Activated T-helper 17 cell treated with anti-CD3 and anti-CD28 coated beads, Interleukin-2, amount 50 U/mL, for 72 hours (primary cell): ENCODE results near the gene AOAH. TPM values are rescaled to one million over a fixed set of nuclear protein-coding genes. Genes with fewer than 3 reads are reported as not detected.

Experiments used
- ATAC-seq: fragments of 150-1000 bp; cut with Tn5 transposase; replicated peaks from 2 replicates; pipeline ENCODE4 v1.10.0; 2021; ENCODE audit warnings: mild to moderate bottlenecking, moderate library complexity
- H3K27ac Mint-ChIP-seq: one replicate; pipeline ENCODE4 v1.8.0; 2022; ENCODE audit warnings: mixed read lengths
- H3K27me3 Mint-ChIP-seq: one replicate; pipeline ENCODE4 v1.8.0; 2022; ENCODE audit warnings: mixed read lengths
- H3K36me3 Mint-ChIP-seq: one replicate; pipeline ENCODE4 v1.8.0; 2022; ENCODE audit warnings: low read depth, mild to moderate bottlenecking, mixed read lengths
- H3K4me1 Mint-ChIP-seq: one replicate; pipeline ENCODE4 v1.8.0; 2022; ENCODE audit warnings: mixed read lengths
- H3K4me3 Mint-ChIP-seq: one replicate; pipeline ENCODE4 v1.8.0; 2022; ENCODE audit warnings: mild to moderate bottlenecking, mixed read lengths
- H3K9me3 Mint-ChIP-seq: one replicate; pipeline ENCODE4 v1.8.0; 2022; ENCODE audit warnings: mixed read lengths
- total RNA-seq, 2 donors: library from RNA; stranded (reverse); gene quantifications; one replicate each; pipeline ENCODE4 v1.2.3, GENCODE V29; 2022

The AOAH gene
- total RNA-seq, 2 donors from 2014 or later, result 1.4 to 2.9 TPM

DNA sequence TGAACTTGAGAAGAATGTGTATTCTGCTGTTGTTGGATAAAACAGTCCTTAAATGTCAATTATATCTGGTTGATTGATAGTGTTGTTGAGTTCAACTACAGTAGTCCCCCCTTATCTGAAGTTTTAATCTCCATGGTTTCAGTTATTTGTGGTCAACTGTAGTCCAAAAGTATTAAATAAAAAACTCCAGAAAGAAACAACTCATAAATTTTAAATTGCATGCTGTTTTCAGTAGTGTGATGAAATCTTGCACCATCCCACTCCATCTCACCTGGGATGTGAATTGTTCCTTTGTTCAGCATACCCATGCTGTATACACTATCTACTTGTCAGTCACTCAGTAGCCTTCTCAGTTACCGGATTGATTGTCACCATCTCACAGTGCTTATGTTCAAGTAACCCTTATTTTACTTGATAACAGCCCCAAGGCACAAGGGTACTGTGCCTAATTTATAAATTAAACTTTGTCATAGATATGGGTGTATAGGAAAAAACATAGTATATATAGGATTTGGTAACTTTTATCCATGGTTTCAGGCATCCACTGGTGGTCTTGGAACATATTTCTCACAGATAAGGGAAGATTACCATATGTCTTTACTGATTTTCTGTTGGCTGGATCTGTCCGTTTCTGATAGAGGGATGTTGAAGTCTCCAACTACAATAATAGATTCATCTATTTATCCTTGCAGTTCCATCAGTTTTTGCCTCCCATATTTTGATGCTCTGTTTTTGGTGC, 57.1 kb downstream of the AOAH start:
- Mint-ChIP-seq H3K4me3 (no peak overlapping the region), H3K9me3 (no peaks in the 10 kb centered on the region), H3K27ac (no peak overlapping the region), H3K36me3 (no peaks in the 10 kb centered on the region), H3K4me1 (peaks cover 4% of the 10 kb centered on the region), H3K27me3 (no peaks in the 10 kb centered on the region)
- ATAC-seq, result no peak

DNA sequence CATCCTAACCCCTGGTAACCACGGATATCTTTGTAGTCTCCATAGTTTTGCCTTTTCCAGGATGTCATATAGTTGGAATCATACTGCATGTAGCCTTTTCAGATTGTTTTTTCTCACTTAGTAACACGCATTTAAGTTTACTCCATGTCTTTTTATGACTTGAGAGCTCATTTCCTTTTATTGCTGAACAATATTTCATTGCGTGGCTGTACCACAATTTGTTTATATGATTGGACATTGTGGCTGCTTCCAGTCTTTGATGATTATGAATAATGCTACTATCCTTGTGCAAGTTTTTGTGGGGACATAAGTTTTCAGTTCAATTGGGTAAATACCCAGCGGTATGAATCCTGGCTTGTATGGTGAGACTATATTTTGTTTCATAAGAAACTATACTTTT, 60.8 kb downstream of the AOAH start:
- no peaks in the 10 kb centered on the region for H3K27me3 Mint-ChIP-seq
- H3K36me3 Mint-ChIP-seq, result no peaks in the 10 kb centered on the region
- no peak for ATAC-seq
- H3K27ac Mint-ChIP-seq, result no peak overlapping the region
- H3K9me3 Mint-ChIP-seq, result no peaks in the 10 kb centered on the region
- no peaks in the 10 kb centered on the region for H3K4me1 Mint-ChIP-seq
- H3K4me3 Mint-ChIP-seq, result no peak overlapping the region

DNA sequence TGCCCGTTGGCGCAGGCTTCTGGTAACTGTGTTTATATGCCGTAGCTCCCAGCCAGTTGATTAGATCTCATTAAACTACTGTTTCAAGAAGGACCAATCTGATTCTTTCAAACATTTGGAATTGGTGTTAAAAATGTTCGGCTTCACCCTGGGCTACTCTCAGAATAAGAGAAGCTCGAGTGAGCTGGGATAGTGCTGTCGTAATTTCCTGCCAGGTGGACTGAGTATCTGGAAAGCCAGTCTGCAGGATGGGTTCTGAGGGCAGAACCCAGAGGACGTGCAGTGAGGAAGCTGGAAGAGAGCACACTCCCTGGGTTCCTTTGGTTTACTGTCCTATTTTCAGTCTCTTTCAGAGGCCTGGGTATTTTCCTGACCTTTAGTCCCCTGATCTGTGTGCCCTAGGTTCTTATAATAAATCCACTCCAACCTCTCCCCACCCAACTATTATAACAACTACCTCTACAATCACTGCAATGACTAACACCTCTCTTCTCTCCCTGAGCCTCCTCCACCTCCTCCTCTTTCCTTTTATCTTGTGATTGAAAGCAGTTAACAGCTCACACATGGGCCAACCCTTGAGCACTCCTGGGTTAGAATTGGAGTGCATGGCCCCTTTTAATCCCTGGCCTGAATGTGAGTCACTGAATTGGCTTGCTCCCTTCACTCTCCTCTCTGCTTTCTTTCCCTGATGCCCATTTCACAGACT, 63.0 kb downstream of the AOAH start:
- H3K27me3 Mint-ChIP-seq, result no peaks in the 10 kb centered on the region
- H3K4me3 Mint-ChIP-seq, result no peak overlapping the region
- H3K9me3 Mint-ChIP-seq, result no peaks in the 10 kb centered on the region
- peak; percentile 34 for ATAC-seq
- peak overlapping the region; percentile 2 for H3K27ac Mint-ChIP-seq
- no peaks in the 10 kb centered on the region for H3K36me3 Mint-ChIP-seq
- H3K4me1 Mint-ChIP-seq, result peaks cover 5% of the 10 kb centered on the region

DNA sequence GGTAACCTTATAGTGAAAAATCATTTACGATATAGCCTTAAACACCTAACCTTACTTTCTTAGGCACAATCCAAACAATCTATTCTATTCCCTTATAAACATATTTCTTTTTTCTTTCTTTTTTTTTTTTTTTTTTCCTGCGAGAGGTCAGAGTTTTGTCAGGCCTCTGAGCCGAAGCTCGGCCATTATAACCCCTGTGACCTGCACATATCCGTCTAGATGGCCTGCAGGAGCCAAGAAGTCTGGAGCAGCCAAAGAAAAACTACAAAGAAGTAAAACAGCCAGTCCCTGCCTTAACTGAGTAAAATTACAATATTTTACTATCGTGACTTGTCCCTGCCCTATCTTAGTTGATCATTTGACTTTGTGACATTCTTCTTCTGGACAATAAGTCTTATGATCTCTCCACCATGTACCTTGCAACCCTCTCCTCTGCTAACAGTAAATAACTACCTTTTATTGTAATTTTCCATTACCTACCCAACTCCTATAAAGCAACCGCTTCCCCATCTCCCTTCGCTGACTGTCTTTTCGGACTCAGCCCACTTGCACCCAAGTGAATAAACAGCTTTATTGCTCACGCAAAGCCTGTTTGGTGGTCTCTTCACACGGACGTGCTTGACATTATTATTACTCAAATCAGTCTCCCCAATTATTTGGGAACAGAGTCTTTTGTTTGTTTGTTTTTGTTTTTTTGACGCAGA, 64.5 kb downstream of the AOAH start:
- Mint-ChIP-seq H3K36me3 (no peaks in the 10 kb centered on the region), H3K27me3 (no peaks in the 10 kb centered on the region), H3K9me3 (no peaks in the 10 kb centered on the region), H3K4me3 (no peak overlapping the region), H3K27ac (no peak overlapping the region), H3K4me1 (peaks cover 5% of the 10 kb centered on the region)
- no peak for ATAC-seq

DNA sequence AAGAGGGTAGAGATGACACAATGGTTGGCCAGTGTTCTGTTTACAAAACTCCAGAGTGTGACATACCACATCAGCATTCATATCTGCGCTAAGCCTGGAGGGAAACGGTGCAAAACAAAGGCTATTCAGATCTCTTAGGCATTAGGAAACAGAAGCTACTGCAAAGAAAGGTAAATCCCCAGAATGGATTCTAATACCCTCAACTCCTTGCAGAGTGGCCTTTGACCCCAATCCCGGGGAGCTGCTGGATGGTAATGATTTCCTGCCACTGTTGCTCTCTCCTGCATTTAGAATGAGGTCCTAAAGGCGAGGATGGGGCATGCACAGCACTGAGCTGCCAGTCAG, 65.2 kb downstream of the AOAH start:
- Mint-ChIP-seq H3K27me3 (no peaks in the 10 kb centered on the region), H3K36me3 (no peaks in the 10 kb centered on the region), H3K4me3 (no peak overlapping the region), H3K9me3 (no peaks in the 10 kb centered on the region), H3K4me1 (peaks cover 5% of the 10 kb centered on the region), H3K27ac (no peak overlapping the region)
- ATAC-seq, result no peak

DNA sequence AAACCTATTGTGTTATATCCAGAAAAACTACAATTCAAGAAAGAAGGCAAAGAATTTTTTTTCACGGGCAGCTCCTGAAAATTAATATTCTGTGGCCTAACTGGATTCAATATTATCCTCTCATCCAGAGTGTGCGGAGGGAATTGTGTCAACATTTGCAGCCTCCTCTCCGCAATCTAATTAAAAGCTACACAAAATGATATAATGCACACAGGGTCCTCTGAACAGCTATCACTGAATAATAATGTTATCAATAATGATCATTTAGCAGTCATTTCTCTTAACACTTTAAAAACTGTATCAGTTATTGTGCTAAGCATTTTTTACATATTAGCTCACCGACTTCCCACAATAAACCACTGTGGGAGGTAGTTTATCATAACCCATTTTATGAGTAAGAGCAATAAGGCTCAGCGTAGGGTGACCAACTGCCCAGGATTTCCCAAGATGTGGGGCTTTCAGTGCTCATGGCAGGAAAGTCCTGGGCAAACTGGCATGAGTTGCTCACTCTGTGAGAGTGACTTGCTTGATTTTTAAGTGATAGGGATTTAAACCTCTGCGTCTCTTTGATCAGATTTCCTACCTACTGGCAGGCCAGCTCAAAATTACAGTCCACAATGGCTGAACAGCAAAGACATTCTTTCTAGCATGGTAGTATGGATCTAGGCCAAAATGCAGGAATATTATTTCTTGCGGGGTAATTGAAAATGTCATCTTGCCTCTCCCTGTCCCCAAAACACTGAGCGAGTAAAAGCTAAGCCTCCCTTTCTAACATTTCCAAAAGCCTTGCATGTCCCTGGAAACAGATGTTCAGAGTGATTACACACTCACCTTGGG, 65.7 kb downstream of the AOAH start:
- no peaks in the 10 kb centered on the region for H3K36me3 Mint-ChIP-seq
- peaks cover 5% of the 10 kb centered on the region for H3K4me1 Mint-ChIP-seq
- no peak overlapping the region for H3K27ac Mint-ChIP-seq
- ATAC-seq, result peak; percentile 38
- no peak overlapping the region for H3K4me3 Mint-ChIP-seq
- no peaks in the 10 kb centered on the region for H3K27me3 Mint-ChIP-seq
- no peaks in the 10 kb centered on the region for H3K9me3 Mint-ChIP-seq

DNA sequence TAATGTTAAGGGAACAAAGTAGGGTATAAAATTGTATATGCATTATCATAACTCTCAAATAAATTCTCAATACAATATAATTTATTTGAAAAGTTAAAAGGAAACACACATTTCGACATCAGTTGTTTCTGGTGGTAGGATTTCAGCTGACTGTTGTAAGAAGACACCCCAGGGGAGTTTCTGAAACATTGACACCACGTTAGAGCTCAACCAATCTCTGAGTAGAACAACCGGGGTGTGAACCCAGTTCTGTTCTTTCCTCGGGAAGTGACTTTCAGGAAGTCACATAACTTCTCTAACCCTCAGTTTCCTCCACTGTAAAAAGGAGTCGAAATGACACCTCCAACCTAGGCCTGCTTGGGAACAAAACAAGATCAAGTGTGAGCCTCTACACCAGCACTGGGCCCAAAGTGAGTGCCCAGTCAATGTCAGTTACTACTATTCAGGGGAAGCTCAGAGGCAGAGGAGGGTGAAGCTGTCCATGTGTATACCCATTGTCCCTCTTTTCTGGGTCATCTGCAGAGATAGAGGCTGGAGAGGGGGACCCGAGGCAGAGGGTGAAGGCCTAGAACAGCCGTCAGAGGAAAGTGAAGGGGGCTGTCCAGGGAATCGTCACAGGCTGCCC, 67.1 kb downstream of the AOAH start:
- no peaks in the 10 kb centered on the region for H3K9me3 Mint-ChIP-seq
- no peak overlapping the region for H3K4me3 Mint-ChIP-seq
- H3K27me3 Mint-ChIP-seq, result no peaks in the 10 kb centered on the region
- peak overlapping the region; percentile 66 for H3K27ac Mint-ChIP-seq
- no peaks in the 10 kb centered on the region for H3K36me3 Mint-ChIP-seq
- ATAC-seq, result no peak
- peaks cover 5% of the 10 kb centered on the region for H3K4me1 Mint-ChIP-seq

DNA sequence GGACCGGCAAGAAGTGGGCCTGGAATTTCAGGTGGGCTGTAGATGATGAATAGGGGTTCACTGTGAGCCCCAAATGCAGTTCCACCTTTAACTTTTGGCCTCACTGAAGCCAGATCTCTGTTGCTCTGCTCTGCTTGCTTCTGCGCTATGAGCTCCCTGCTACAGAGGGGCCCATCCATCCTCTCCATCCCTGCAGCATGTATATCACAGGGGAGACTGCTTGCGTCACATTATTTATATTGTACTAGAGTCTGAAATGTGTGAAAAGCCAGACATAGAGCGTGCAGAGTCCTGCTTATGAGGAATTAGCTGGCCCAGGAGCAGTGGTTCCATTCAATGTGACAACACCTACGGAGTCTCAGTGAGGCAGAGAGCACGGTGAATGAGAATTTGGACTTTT, 69.9 kb downstream of the AOAH start:
- H3K4me1 Mint-ChIP-seq, result peaks cover 5% of the 10 kb centered on the region
- H3K36me3 Mint-ChIP-seq, result no peaks in the 10 kb centered on the region

DNA sequence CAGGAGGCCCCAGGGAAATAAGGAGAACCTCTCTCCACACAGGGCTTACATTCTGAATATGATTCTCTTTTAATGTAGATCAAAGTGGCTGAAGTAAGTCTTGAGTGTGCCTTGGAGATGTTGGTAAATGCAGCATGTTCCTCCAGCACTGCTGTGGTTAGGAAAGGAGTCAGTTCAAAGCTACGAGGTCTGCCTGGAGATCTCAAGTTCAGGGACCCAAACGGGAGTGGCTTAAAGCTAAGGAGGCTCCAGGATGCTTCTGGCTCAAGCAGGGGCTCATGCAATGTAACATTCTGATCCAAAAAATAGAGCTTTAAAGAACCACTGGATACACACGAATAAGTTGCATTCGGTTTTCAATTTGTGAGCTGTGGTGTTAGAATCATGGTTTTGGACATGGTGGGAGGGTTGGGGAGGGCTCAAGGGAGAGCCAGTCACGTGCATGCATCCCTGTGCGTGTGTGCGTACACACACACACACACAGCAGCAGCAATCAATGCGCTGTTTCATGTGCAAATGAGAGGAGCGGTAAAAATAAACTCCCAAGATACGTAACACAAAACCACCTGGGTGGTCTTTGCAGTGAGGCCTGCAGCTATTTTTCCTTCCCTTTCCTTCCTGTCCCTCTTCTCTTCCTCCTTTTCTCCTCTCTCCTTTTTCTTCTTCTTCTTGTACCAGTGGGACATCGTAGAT, 70.5 kb downstream of the AOAH start:
- Mint-ChIP-seq H3K36me3 (no peaks in the 10 kb centered on the region), H3K4me3 (no peak overlapping the region), H3K27me3 (peaks cover 4% of the 10 kb centered on the region)

More for the DNA sequence above, 69.9 kb downstream of the AOAH start:
- Mint-ChIP-seq H3K9me3 (peaks cover 4% of the 10 kb centered on the region), H3K27ac (no peak overlapping the region), H3K4me3 (no peak overlapping the region), H3K27me3 (peaks cover 4% of the 10 kb centered on the region)
- no peak for ATAC-seq

DNA sequence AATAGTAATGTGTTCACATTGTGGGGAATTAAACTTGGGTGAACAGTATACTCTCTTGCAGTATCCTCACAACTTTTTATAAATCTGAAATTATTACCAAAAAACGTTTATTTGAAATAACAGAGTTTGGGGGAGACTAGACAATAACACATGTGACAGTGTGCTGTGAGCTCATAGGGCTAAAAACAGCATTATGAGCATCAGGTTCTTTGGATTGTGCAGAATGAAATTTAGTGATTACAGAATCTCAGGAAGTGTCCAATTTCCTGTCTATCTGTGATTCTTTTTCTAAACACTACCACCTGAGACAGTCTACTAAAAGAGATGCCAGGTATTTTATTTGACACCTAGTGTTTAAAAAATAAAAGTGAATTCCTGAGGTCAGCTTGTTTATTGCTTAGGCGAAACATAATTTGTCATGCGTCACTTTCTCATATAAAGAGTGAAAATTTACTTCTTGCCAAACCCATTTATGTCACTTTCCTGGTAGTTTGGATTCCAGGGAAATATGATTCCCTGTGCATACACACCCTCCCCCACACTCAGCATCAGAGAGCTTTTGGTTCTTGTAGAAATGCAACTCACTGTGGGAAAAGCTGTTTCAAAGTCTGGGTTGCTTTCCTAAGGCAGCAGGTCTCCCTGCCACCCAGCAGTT, 71.2 kb downstream of the AOAH start:
- no peaks in the 10 kb centered on the region for H3K36me3 Mint-ChIP-seq
- H3K27me3 Mint-ChIP-seq, result peaks cover 4% of the 10 kb centered on the region
- H3K9me3 Mint-ChIP-seq, result peaks cover 4% of the 10 kb centered on the region
- no peak for ATAC-seq
- H3K27ac Mint-ChIP-seq, result no peak overlapping the region
- H3K4me1 Mint-ChIP-seq, result peaks cover 5% of the 10 kb centered on the region
- no peak overlapping the region for H3K4me3 Mint-ChIP-seq

More for the DNA sequence above, 70.5 kb downstream of the AOAH start:
- Mint-ChIP-seq H3K4me1 (peaks cover 5% of the 10 kb centered on the region), H3K27ac (no peak overlapping the region), H3K9me3 (peaks cover 4% of the 10 kb centered on the region)
- ATAC-seq, result no peak

DNA sequence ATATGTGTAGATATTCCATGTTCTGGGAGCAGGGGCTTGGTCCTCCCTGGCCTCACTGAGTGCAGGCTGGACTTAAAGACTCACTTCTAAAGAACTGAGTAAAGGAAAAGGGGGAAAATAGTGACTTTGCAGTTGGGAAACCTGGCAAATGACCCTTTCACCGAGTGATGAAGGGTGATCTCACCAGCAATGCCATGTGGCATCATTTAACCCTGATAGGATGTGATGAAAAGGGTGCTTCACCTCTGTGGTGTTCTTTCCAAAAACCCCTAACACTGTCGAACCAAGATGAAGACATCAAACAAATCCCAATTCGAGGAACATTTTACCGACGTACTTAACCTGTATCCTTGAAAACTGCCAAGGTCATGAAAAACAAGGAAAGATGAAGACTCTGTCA, 71.9 kb downstream of the AOAH start:
- Mint-ChIP-seq H3K4me3 (no peak overlapping the region), H3K36me3 (no peaks in the 10 kb centered on the region), H3K9me3 (peaks cover 4% of the 10 kb centered on the region), H3K4me1 (peaks cover 4% of the 10 kb centered on the region), H3K27ac (no peak overlapping the region), H3K27me3 (peaks cover 4% of the 10 kb centered on the region)
- no peak for ATAC-seq

DNA sequence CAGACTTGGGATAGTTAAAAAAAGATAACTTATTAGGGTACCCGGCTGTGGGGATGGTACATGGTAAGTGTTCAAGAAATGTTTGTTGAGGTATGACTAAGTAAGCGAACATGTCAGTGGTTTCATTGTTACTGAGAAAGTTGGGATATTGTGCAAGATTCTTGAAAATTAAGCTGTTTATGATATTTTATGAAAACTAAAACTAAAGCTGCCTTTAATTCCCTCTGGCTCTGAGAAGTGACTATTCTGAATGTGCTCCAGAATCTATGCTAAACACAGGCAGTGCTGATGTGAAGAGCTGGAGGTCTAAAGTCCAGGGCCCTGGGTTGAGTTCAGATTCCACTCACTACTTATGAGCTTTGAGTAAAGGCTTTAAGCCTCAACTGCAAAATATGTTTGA, 72.9 kb downstream of the AOAH start:
- Mint-ChIP-seq H3K36me3 (no peaks in the 10 kb centered on the region), H3K9me3 (peaks cover 4% of the 10 kb centered on the region), H3K4me3 (no peak overlapping the region), H3K27ac (no peak overlapping the region), H3K27me3 (peaks cover 4% of the 10 kb centered on the region), H3K4me1 (no peaks in the 10 kb centered on the region)
- ATAC-seq, result no peak

DNA sequence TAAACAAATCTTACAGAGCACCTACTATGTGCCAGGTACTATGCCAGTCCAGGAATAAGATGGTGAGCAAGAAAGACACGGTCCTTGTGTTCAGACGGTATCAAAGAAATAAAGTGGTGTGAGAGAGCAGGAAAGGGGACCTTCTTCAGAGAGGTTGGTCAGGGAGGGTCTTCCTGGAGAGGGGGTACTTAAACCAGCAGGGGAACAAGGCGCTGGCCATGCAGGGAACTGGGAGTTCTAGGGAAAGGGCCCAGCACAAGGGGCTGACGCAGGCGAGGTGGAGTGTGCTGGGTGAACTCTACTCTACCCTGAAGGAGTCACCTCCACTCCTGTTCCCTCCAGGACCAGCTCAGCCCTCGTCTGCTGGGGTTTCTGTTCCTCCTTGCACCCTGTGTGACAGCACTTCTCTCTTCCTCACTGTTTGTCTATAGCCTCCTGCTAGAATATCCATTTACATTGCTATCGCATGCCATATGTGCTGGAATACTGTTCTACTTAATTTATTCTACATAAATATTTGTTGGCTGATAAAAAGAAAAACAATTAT, 73.5 kb downstream of the AOAH start:
- H3K27me3 Mint-ChIP-seq, result peaks cover 4% of the 10 kb centered on the region
- H3K27ac Mint-ChIP-seq, result no peak overlapping the region
- H3K4me1 Mint-ChIP-seq, result no peaks in the 10 kb centered on the region
- H3K36me3 Mint-ChIP-seq, result no peaks in the 10 kb centered on the region
- ATAC-seq, result no peak
- H3K9me3 Mint-ChIP-seq, result peaks cover 4% of the 10 kb centered on the region
- H3K4me3 Mint-ChIP-seq, result no peak overlapping the region
